HUES48 (cell line): ENCODE data around the gene SLC6A13.

Experiments
- H3K27ac ChIP-seq: one replicate; pipeline ENCODE4 v1.7.0; 2013; ENCODE audit warnings: low read depth, low read length, inconsistent platforms
- H3K27me3 ChIP-seq: 2 replicates; pipeline ENCODE4 v1.6.1; 2013; ENCODE audit warnings: mild to moderate bottlenecking, low read length; ENCODE audit not compliant: control insufficient read depth, insufficient read depth
- H3K36me3 ChIP-seq: 2 replicates; pipeline ENCODE4 v1.6.1; 2013; ENCODE audit warnings: low read length; ENCODE audit not compliant: control insufficient read depth, insufficient read depth
- H3K4me1 ChIP-seq: 2 replicates; pipeline ENCODE4 v1.6.1; 2013; ENCODE audit warnings: mild to moderate bottlenecking, low read length; ENCODE audit not compliant: control insufficient read depth, insufficient read depth
- H3K4me3 ChIP-seq: 2 replicates; pipeline ENCODE4 v1.5.1; 2013; ENCODE audit warnings: mild to moderate bottlenecking, low read depth, low read length
- H3K9ac ChIP-seq: 2 replicates; pipeline ENCODE4 v1.6.1; 2013; ENCODE audit warnings: mild to moderate bottlenecking, low read depth, low read length, moderate library complexity
- H3K9me3 ChIP-seq: 2 replicates; pipeline ENCODE4 v1.6.1; 2013; ENCODE audit warnings: low read length; ENCODE audit not compliant: control insufficient read depth, insufficient read depth

The SLC6A13 gene

GRCh38 chr12:185576-185955 is 77.1 kb downstream of the SLC6A13 start:
- Histone ChIP-seq H3K27me3 (peaks cover 17% of the 10 kb centered on the region), H3K4me1 (no peaks in the 10 kb centered on the region), H3K27ac (no peak overlapping the region), H3K4me3 (no peak overlapping the region), H3K36me3 (no peaks in the 10 kb centered on the region), H3K9ac (no peak overlapping the region), H3K9me3 (no peaks in the 10 kb centered on the region)

- H3K27me3 ChIP-seq, result peaks cover 12% of the 10 kb centered on the region
- H3K9ac ChIP-seq, result no peak overlapping the region
- no peaks in the 10 kb centered on the region for H3K36me3 ChIP-seq
- no peak overlapping the region for H3K27ac ChIP-seq
- no peaks in the 10 kb centered on the region for H3K4me1 ChIP-seq
- H3K9me3 ChIP-seq, result no peaks in the 10 kb centered on the region
- H3K4me3 ChIP-seq, result no peak overlapping the region
Observed at GRCh38 chr12:184811-185575, 77.6 kb downstream of the SLC6A13 start.

GRCh38 chr12:182381-182892 is 80.2 kb downstream of the SLC6A13 start:
- no peaks in the 10 kb centered on the region for H3K9me3 ChIP-seq
- H3K27me3 ChIP-seq, result no peaks in the 10 kb centered on the region
- peaks cover 8% of the 10 kb centered on the region; the same call in 1 of the 2 replicates for H3K4me1 ChIP-seq
- no peak overlapping the region for H3K9ac ChIP-seq
- no peak overlapping the region for H3K4me3 ChIP-seq
- H3K27ac ChIP-seq, result no peak overlapping the region
- H3K36me3 ChIP-seq, result no peaks in the 10 kb centered on the region

GRCh38 chr12:181921-182320 is 80.7 kb downstream of the SLC6A13 start:
- no peaks in the 10 kb centered on the region for H3K27me3 ChIP-seq
- no peaks in the 10 kb centered on the region for H3K36me3 ChIP-seq
- H3K9me3 ChIP-seq, result no peaks in the 10 kb centered on the region
- no peak overlapping the region for H3K9ac ChIP-seq
- peaks cover 8% of the 10 kb centered on the region; the same call in 1 of the 2 replicates for H3K4me1 ChIP-seq
- no peak overlapping the region for H3K27ac ChIP-seq
- H3K4me3 ChIP-seq, result no peak overlapping the region

GRCh38 chr12:180445-180844 is 82.2 kb downstream of the SLC6A13 start:
- H3K4me3 ChIP-seq, result no peak overlapping the region
- peaks cover 8% of the 10 kb centered on the region; the same call in 1 of the 2 replicates for H3K4me1 ChIP-seq
- H3K9me3 ChIP-seq, result no peaks in the 10 kb centered on the region
- no peaks in the 10 kb centered on the region for H3K27me3 ChIP-seq
- H3K27ac ChIP-seq, result no peak overlapping the region
- no peaks in the 10 kb centered on the region for H3K36me3 ChIP-seq
- H3K9ac ChIP-seq, result no peak overlapping the region

GRCh38 chr12:179885-180284 is 82.8 kb downstream of the SLC6A13 start:
- Histone ChIP-seq H3K4me3 (no peak overlapping the region), H3K4me1 (peaks cover 8% of the 10 kb centered on the region; the same call in 1 of the 2 replicates), H3K36me3 (no peaks in the 10 kb centered on the region), H3K9ac (no peak overlapping the region), H3K27ac (no peak overlapping the region), H3K9me3 (no peaks in the 10 kb centered on the region), H3K27me3 (no peaks in the 10 kb centered on the region)

- Histone ChIP-seq H3K27me3 (no peaks in the 10 kb centered on the region), H3K4me1 (peaks cover 8% of the 10 kb centered on the region; the same call in 1 of the 2 replicates), H3K9me3 (no peaks in the 10 kb centered on the region), H3K36me3 (no peaks in the 10 kb centered on the region), H3K9ac (no peak overlapping the region), H3K4me3 (no peak overlapping the region), H3K27ac (no peak overlapping the region)
Observed at GRCh38 chr12:179131-179884, 83.3 kb downstream of the SLC6A13 start.

GRCh38 chr12:178829-179109 is 83.9 kb downstream of the SLC6A13 start:
- Histone ChIP-seq H3K27me3 (no peaks in the 10 kb centered on the region), H3K4me3 (no peak overlapping the region), H3K9me3 (no peaks in the 10 kb centered on the region), H3K4me1 (peaks cover 8% of the 10 kb centered on the region; the same call in 1 of the 2 replicates), H3K9ac (no peak overlapping the region), H3K27ac (no peak overlapping the region), H3K36me3 (no peaks in the 10 kb centered on the region)

- H3K27me3 ChIP-seq, result no peaks in the 10 kb centered on the region
- no peak overlapping the region for H3K9ac ChIP-seq
- H3K4me1 ChIP-seq, result peaks cover 8% of the 10 kb centered on the region; the same call in 1 of the 2 replicates
- no peaks in the 10 kb centered on the region for H3K9me3 ChIP-seq
- H3K4me3 ChIP-seq, result no peak overlapping the region
- no peaks in the 10 kb centered on the region for H3K36me3 ChIP-seq
- no peak overlapping the region for H3K27ac ChIP-seq
Observed at GRCh38 chr12:177980-178828, 84.4 kb downstream of the SLC6A13 start.

- no peaks in the 10 kb centered on the region for H3K36me3 ChIP-seq
- H3K9me3 ChIP-seq, result no peaks in the 10 kb centered on the region
- H3K27me3 ChIP-seq, result no peaks in the 10 kb centered on the region; the same call in 1 of the 2 replicates
- H3K4me1 ChIP-seq, result peaks cover 8% of the 10 kb centered on the region; the same call in 1 of the 2 replicates
- H3K27ac ChIP-seq, result no peak overlapping the region
- H3K9ac ChIP-seq, result no peak overlapping the region
- H3K4me3 ChIP-seq, result no peak overlapping the region
Observed at GRCh38 chr12:177336-177979, 85.2 kb downstream of the SLC6A13 start.
